ENCODE data around the gene FAM184B. TPM values are rescaled to one million over a fixed set of nuclear protein-coding genes. Genes with fewer than 3 reads are reported as not detected.

FAM184B gene
- total RNA-seq, 4 donors from 2014 or later, result 0.24 to 0.39 (median 0.25) TPM; not detected in 1

GRCh38 chr4:17583941-17584340 is 197.5 kb downstream of the FAM184B start:
- H3K4me1 ChIP-seq, result peaks cover 13% of the 10 kb centered on the region
- DNase-seq (ENCODE audit: low spot score in 2 of 2), result no peak
- no peak for TF ChIP-seq EP300 (IDR thresholded peaks at IDR 0.05)
- no peak for TF ChIP-seq CTCF (IDR thresholded peaks at IDR 0.05)
- no peak for TF ChIP-seq POLR2AphosphoS5 (IDR thresholded peaks at IDR 0.05)
- no peak for TF ChIP-seq POLR2A (IDR thresholded peaks at IDR 0.05)
- peaks cover 65% of the 10 kb centered on the region for H3K36me3 ChIP-seq
- H3K27me3 ChIP-seq, result no peaks in the 10 kb centered on the region
- no peaks in the 10 kb centered on the region for H3K9me3 ChIP-seq
- H3K4me3 ChIP-seq, result no peak overlapping the region
- 100% methylated on average over 2 of the region's 4 CpGs for WGBS
- H3K27ac ChIP-seq, result no peak overlapping the region

GRCh38 chr4:17583276-17583675 is 198.1 kb downstream of the FAM184B start:
- WGBS, result 91% methylated on average over 9 of the region's 9 CpGs
- TF ChIP-seq EP300 (IDR thresholded peaks at IDR 0.05), result no peak
- TF ChIP-seq CTCF (IDR thresholded peaks at IDR 0.05), result no peak
- TF ChIP-seq POLR2A (IDR thresholded peaks at IDR 0.05), result no peak
- TF ChIP-seq POLR2AphosphoS5 (IDR thresholded peaks at IDR 0.05), result no peak
- Histone ChIP-seq H3K4me3 (no peak overlapping the region), H3K36me3 (peaks cover 59% of the 10 kb centered on the region), H3K4me1 (peaks cover 19% of the 10 kb centered on the region), H3K9me3 (no peaks in the 10 kb centered on the region), H3K27me3 (no peaks in the 10 kb centered on the region), H3K27ac (no peak overlapping the region)
- no peak for DNase-seq (ENCODE audit: low spot score in 2 of 2)

- WGBS, result 71% methylated on average over 7 of the region's 7 CpGs
- peaks cover 23% of the 10 kb centered on the region for H3K4me1 ChIP-seq
- peak overlapping the region; percentile 20 for H3K27ac ChIP-seq
- H3K4me3 ChIP-seq, result no peak overlapping the region
- TF ChIP-seq POLR2AphosphoS5 (IDR thresholded peaks at IDR 0.05) (no peak), EP300 (IDR thresholded peaks at IDR 0.05) (no peak), CTCF (IDR thresholded peaks at IDR 0.05) (no peak), POLR2A (IDR thresholded peaks at IDR 0.05) (no peak)
- DNase-seq (ENCODE audit: low spot score in 2 of 2), result no peak
- H3K27me3 ChIP-seq, result no peaks in the 10 kb centered on the region
- H3K9me3 ChIP-seq, result no peaks in the 10 kb centered on the region
- H3K36me3 ChIP-seq, result peaks cover 43% of the 10 kb centered on the region
Measured at GRCh38 chr4:17580969-17581368, 200.5 kb downstream of the FAM184B start.

Other genes starting within 250 kb of the FAM184B start
- 100 to 1,000 TPM in 1 of 4 donors, 10 to 100 TPM in 3; 45.9 to 100 (median 62.0) TPM for gene LAP3, start 204.4 kb downstream of the FAM184B start, total RNA-seq
- 10 to 100 TPM; 12.4 to 22.2 (median 14.4) TPM for gene MED28, start 167.0 kb downstream of the FAM184B start, total RNA-seq
- 10 to 100 TPM; 31.5 to 45.1 (median 33.9) TPM for gene DCAF16, start 29.1 kb upstream of the FAM184B start, total RNA-seq
- gene NCAPG, start 29.4 kb upstream of the FAM184B start, total RNA-seq, result 10 to 100 TPM in 1 of 4 donors, 1 to 10 TPM in 3; 1.6 to 10.7 (median 4.2) TPM
- gene LCORL, start 240.1 kb upstream of the FAM184B start, total RNA-seq, result 10 to 100 TPM; 14.9 to 26.4 (median 19.6) TPM